Upper lobe of left lung (tissue), 4 donors: Measurements from ENCODE around the gene LRRC73.

Source experiments
- POLR2A ChIP-seq, 4 donors: fragments of 450-650 bp; IDR thresholded peaks; one replicate each; pipeline ENCODE4 v1.5.1; 2016 to 2017; ENCODE audit warnings: antibody characterized with exemption in 4 of 4, mild to moderate bottlenecking in 2 of 4
- TF ChIP-seq, protein P1 (sequence below), 6 experiments: fragments of 450-650 bp in 4 of 6; fragments of 200-600 bp in 2 of 6; sonication (generic) in 2 of 6; IDR thresholded peaks; one replicate each; pipeline ENCODE4 v1.5.1; 2016 to 2019; ENCODE audit warnings: antibody characterized with exemption in 6 of 6

DNA sequence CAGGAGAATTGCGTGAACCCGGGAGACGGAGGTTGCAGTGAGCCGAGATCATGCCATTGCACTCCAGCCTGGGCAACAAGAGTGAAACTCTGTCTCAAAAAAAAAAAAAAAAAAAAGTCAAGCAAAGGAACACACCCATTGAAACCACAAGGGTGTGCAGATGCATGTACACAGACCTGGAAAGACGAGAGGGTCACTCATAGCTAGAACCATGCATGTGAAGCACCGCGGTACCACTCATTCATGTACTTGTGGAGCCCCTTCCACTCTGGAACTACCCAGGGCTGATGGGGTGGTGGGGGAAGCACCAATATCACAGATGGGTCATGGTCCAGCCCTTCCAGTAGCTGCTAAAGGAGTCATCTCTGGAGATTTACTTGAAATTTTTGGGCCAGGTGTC is 40.2 kb downstream of the LRRC73 start:
- no peak for TF ChIP-seq POLR2A (IDR thresholded peaks at IDR 0.05)
- TF ChIP-seq, protein P1, sequence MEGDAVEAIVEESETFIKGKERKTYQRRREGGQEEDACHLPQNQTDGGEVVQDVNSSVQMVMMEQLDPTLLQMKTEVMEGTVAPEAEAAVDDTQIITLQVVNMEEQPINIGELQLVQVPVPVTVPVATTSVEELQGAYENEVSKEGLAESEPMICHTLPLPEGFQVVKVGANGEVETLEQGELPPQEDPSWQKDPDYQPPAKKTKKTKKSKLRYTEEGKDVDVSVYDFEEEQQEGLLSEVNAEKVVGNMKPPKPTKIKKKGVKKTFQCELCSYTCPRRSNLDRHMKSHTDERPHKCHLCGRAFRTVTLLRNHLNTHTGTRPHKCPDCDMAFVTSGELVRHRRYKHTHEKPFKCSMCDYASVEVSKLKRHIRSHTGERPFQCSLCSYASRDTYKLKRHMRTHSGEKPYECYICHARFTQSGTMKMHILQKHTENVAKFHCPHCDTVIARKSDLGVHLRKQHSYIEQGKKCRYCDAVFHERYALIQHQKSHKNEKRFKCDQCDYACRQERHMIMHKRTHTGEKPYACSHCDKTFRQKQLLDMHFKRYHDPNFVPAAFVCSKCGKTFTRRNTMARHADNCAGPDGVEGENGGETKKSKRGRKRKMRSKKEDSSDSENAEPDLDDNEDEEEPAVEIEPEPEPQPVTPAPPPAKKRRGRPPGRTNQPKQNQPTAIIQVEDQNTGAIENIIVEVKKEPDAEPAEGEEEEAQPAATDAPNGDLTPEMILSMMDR (IDR thresholded peaks at IDR 0.05), result no peak
